NCI-H460 (cell line): ENCODE results near the gene LY6G6C. TPM values are rescaled to one million over a fixed set of nuclear protein-coding genes. Genes with fewer than 3 reads are reported as not detected.

Experiments used
- DNase-seq: peaks from one replicate; pipeline ENCODE4 v3.0.0-alpha.2; 2016; ENCODE audit warnings: low read depth; ENCODE audit errors: extremely low read depth
- total RNA-seq: library from RNA; depleted of rRNA; stranded (reverse); fragments of >200 nt; shearing (Covaris generic); gene quantifications from 2 replicates; pipeline ENCODE4 v1.2.3, GENCODE V29; 2014

The LY6G6C gene
- total RNA-seq, 1 experiment from 2014 or later = not detected

DNA sequence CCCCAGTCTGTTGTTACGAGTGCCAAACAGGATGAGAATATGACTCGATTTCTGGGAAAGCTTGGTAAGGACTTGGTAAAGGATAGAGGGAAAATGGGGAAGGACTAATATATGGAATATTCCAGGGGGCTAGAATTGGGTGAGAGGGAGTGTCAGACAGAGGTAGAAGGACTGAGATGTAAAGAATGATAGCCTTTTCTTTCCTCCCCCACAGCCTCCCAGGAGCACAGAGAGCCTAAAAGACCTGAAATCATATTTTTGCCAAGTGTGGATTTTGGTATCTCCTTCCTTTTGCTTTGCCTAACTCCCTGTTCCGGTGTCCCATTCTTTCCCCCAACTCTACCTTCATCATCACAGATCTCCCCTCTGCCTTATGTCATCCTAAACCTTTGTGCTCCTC lies 21.3 kb upstream of the LY6G6C start:
- DNase-seq = no peak

GRCh38 chr6:31741815-31742214 lies 20.3 kb upstream of the LY6G6C start:
- DNase-seq = no peak

GRCh38 chr6:31740397-31741223 lies 19.1 kb upstream of the LY6G6C start:
- no peak for DNase-seq

- peak; percentile 97 for DNase-seq
These were observed 18.3 kb upstream of the LY6G6C start, which contains the start of gene MSH5 for GRCh38 chr6:31739639-31740396. Gene MSH5 (plus strand): TSS chr6:31740005. CDS start chr6:31740467, 462 bp downstream.

DNA sequence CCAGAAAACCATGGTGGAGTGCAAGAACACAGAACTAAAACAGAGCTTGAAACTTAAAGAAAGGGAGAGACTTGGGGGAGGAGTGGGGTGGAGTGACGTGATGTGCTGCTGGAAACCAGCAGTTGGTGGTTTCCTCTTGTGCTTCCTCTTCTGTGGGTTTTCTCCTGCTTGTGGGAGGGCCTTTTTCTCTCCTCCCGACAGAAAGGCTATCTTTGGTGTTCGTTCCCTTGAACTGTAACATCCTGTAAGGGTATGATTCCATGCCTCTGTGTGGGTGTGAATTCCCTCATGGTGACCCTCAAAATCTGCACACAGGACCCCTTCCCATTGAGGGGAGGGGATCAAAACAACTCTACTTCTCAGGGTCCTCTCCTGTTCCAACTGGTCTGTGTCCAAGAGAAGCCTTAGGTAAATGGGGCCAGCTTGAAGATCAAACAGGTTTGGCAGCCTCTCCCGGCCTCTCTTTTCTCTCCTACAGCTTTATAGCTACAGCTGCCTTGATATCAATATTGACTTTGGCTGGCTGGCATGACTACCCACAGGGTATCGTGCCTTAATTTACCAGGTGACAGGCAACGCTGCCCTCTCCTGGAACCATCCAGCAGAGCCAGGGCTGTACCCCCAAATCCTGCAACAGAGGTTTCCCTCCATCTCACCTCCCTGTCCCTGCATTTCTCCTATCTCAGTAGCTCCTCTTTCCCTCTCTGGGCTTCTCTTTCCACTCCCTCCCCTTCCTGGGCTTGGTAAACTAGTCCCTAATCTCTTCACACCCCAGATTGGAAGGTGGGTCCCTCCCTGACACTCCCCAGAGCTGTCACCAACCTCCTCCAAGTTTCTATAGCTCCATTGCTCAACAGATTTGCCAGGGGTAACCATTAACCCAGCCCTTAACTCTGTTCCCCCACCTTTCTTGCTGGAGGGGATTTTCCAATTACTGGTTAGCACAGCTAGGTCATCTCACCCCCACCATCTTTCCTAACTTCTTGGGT lies 16.7 kb upstream of the LY6G6C start:
- DNase-seq = no peak

GRCh38 chr6:31737315-31737990 lies 15.9 kb upstream of the LY6G6C start:
- no peak for DNase-seq

GRCh38 chr6:31736768-31737314 lies 15.3 kb upstream of the LY6G6C start:
- DNase-seq = no peak

GRCh38 chr6:31736021-31736767 lies 14.6 kb upstream of the LY6G6C start, which contains the start of gene CLIC1:
Gene CLIC1 (minus strand): TSS chr6:31736530. CDS start chr6:31736300, 230 bp downstream.
- DNase-seq = peak; percentile 73

DNA sequence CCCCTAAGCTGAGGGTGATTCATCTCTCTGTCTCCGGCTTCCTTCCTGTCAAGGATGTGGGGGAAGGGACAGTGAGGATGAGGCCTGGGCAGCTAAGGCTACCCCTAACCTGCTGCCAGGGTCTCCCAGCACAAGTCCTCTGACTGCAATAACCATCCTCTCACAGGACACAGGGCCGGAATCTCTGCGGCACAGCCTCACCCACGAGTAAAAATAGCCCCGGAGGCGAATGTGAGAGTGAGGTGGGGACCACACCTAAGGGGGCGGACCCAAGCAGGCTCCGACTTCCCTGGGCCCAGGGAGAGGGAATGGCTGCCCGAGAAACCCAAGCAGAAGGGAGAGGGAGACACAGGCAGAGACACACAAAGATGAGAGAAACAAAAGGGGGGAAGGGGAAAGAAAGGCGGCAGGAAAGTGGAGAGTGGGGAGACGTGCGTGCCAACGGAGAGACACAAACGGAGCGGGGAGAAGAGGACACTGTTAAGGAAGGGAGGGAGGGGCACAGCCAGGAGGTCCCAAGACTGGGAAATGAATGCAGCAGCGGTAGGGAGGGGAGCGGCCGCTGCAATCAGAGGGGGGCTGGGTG lies 13.4 kb upstream of the LY6G6C start:
- DNase-seq = no peak

- no peak for DNase-seq
These were observed 12.8 kb upstream of the LY6G6C start for GRCh38 chr6:31734247-31734820.

DNA sequence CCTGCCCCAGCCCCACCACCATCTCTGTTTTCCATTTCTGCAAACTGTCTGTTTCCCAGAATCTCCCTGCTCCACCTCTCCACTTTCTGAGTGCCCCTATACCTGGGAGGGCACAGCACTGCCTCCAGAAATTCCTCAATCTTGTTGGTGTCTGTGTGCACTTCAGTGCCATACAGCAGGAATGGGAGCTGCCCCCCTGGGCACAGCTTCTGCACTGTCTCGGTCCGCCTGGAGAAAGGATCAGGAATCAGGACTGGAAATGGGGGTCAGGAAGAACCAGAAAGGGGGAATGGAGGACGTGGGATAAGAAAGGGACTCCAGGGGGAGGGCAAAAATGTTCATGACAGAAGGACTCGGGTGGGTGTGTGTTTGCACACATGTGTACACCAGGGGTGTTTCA lies 12.2 kb upstream of the LY6G6C start:
- no peak for DNase-seq

GRCh38 chr6:31732029-31732428 lies 10.5 kb upstream of the LY6G6C start:
- no peak for DNase-seq

- no peak for DNase-seq
These were observed 9.1 kb upstream of the LY6G6C start for GRCh38 chr6:31730631-31731086.

DNA sequence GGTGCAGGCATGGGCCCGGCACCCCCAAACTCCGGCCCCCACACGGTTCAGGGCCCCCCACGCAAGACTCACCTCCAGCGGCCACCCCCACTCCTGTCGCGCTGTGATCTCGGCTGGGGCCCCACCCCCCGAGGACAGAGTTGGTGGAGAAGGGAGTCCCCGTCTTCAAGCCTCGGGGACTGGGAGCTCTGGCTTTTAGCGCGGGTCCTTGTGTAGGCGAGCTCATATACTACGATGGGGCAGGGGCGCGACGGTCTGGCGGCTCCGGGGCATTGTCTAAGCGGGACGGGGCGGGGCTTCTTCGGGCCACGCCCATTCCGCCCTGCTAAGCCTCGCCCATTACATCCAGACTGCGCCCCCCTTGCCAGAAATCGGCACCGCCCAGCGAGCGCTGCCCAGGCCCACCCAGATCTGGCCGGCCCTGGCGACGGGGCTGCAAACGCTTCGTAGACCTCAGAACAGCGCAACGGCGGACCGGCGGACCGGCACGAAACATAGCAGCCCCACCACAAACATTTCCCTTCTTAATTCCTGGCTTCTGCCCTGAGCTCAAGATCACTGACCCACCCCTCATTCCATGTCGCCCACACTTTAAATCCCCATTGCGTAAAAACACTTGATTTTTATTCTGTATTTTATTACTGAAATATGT lies 8.6 kb upstream of the LY6G6C start:
- DNase-seq = no peak

GRCh38 chr6:31729515-31729978 lies 8.0 kb upstream of the LY6G6C start:
- DNase-seq = peak; percentile 76

DNA sequence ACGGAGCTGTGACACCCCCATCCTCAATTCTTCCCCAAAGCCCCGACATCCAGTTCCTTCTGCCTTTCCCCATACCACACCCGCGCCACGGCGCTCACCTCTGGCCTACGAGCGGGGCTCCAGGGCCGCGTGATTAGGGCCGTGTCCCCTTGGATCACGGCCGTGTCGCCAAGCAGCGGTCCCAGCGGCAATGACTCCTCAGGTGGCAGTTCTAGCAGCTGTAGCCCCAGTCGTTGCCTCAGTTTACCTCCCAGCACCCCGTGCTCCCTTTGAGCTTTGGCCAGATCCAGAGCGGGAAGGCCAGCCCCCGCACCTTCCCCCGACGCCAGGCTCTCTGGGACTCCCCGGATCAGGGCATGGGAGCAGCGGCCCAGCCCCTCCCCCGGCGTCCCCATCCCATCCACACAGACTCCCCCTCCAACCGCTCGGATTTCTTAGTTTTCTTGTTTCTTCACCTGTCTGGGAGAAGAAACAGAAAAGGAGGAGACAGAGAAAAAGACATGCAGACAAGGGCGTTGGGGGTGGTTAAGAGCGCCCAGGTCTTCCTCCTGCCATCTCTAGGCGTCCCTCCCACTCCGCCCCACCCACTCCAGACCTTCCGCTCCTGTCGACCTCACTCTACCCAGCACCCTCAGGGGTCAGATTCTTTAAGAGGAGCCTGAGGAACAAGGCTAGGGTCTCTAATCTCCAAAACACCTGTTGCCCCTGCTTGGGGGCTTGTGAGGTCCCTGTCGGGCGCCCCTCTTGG lies 7.4 kb upstream of the LY6G6C start, which contains the start of gene DDAH2:
Gene DDAH2 (minus strand): TSS at position 533 of the 748 bp plus-strand sequence. CDS start 138 bp downstream, at position 395.
- no peak for DNase-seq
